ENCODE results near the gene CLDN24. TPM values are rescaled to one million over a fixed set of nuclear protein-coding genes. Genes with fewer than 3 reads are reported as not detected.

The CLDN24 gene
- total and polyA plus RNA-seq, 3 donors from 2014 or later: not detected

DNA sequence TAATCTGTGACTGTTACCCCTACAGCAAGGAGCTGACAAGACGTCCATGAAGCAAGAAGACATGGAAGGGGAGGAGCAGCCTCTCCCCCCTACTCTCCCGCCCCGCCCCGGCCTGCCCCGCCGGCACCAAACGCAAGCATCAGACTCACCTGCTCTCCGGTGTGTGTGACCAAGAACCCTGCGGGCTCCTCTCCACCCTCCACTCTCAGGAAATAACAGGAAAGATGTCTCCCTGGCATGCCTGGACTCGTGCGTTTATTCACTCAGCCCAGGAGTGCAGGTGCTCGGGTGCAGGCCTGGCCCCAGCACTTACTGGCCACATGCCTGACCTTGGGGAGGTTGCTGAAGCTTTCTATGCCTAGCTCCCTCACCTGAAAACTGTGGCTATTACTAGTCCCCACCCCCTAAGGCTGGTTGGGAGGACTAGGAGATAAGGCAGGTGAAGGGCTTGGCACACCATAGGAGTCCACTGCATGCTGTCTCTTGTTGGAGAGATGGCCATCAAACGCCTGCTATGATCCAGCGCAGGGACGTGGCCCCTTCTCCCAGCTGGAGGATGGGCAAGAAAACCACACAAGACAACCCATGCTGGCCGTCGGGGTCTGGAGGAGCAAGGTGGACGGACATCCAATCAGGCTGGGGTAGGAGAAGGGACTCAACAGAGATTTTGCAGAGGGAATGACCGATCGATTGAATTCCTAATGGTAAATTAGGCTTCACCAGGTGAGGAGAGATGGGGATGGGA is 34.9 kb upstream of the CLDN24 start:
- H3K4me3 ChIP-seq: no peak overlapping the region
- no peaks in the 10 kb centered on the region for H3K4me1 ChIP-seq
- no peak for DNase-seq
- H3K9me3 ChIP-seq: no peaks in the 10 kb centered on the region
- WGBS, 2 donors: 60 to 69% methylated on average over 8 to 20 of the region's 20 CpGs
- intact Hi-C loops (cut with DNase I; ENCODE audit: low total_unique reads): no loop called here
- TF ChIP-seq, protein P1, sequence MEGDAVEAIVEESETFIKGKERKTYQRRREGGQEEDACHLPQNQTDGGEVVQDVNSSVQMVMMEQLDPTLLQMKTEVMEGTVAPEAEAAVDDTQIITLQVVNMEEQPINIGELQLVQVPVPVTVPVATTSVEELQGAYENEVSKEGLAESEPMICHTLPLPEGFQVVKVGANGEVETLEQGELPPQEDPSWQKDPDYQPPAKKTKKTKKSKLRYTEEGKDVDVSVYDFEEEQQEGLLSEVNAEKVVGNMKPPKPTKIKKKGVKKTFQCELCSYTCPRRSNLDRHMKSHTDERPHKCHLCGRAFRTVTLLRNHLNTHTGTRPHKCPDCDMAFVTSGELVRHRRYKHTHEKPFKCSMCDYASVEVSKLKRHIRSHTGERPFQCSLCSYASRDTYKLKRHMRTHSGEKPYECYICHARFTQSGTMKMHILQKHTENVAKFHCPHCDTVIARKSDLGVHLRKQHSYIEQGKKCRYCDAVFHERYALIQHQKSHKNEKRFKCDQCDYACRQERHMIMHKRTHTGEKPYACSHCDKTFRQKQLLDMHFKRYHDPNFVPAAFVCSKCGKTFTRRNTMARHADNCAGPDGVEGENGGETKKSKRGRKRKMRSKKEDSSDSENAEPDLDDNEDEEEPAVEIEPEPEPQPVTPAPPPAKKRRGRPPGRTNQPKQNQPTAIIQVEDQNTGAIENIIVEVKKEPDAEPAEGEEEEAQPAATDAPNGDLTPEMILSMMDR (IDR thresholded peaks at IDR 0.05): no peak
- no peak for TF ChIP-seq POLR2A (IDR thresholded peaks at IDR 0.05)
- no peaks in the 10 kb centered on the region for H3K36me3 ChIP-seq (ENCODE audit: low read depth, missing control alignments)
- no peaks in the 10 kb centered on the region for H3K27me3 ChIP-seq
- H3K27ac ChIP-seq: no peak overlapping the region

DNA sequence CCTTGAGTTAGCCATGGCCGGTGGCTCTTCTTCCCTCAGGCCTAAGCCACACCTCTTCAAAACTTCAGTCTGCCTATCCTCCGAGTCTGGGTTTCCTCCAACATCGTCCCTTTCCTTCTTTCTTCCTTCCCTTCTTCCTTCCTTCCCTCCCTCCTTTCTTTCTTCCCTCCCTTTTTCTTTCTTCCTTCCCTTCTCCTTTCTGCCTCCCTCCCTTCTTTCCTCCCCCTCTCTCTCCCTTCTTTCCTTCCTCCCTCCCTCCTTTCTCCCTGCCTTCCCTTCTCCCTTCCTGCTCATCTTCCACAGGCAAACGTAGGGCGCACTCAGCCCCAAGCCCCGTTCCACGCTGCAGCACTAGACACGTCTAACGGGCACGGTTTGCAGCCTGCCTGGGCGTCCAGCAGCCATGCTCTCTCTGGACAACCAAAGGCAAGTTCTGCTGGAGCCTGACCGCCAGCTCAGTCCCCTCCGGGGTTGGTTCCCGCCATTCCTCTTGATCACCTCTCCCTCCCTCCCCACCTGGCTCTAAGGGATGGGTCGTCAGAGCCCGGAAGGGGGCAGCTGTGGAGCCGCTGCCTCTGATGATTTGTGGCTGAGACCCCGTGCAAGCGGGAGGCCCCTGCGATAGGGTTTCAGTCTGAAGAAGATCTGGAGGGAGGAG is 34.1 kb upstream of the CLDN24 start:
- Histone ChIP-seq H3K27ac (no peak overlapping the region), H3K4me1 (no peaks in the 10 kb centered on the region), H3K4me3 (no peak overlapping the region), H3K27me3 (no peaks in the 10 kb centered on the region), H3K36me3 (ENCODE audit: low read depth, missing control alignments) (no peaks in the 10 kb centered on the region), H3K9me3 (no peaks in the 10 kb centered on the region)
- no peak for DNase-seq
- TF ChIP-seq, protein P1 (IDR thresholded peaks at IDR 0.05): no peak
- no peak for TF ChIP-seq POLR2A (IDR thresholded peaks at IDR 0.05)
- WGBS, 2 donors: 63% methylated on average over 16 to 20 of the region's 20 CpGs
- intact Hi-C loops (cut with DNase I; ENCODE audit: low total_unique reads): no loop called here

DNA sequence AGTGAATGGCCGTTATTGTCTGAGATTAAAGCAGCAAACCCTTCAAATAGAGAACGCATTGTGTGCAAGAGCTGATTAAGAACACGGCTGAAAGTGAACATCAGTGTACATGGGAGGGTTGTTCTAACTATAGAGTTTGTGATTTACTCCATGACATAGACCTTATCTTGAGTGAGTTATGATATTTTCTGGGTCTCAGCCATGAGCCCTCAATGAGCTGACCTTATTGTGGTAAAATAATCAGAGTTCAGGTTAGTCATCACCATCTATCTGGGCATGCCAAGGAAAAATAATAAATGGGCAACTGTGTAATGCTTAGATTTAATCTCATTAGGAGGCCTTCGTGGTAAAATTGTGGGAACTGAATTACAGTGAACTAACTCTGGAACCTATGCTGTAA is 33.2 kb upstream of the CLDN24 start:
- no peaks in the 10 kb centered on the region for H3K36me3 ChIP-seq (ENCODE audit: low read depth, missing control alignments)
- no peak overlapping the region for H3K27ac ChIP-seq
- no peaks in the 10 kb centered on the region for H3K9me3 ChIP-seq
- DNase-seq: no peak
- TF ChIP-seq, protein P1 (IDR thresholded peaks at IDR 0.05): no peak
- TF ChIP-seq POLR2A (IDR thresholded peaks at IDR 0.05): no peak
- intact Hi-C loops (cut with DNase I; ENCODE audit: low total_unique reads): no loop called here
- H3K27me3 ChIP-seq: no peaks in the 10 kb centered on the region
- no peaks in the 10 kb centered on the region for H3K4me1 ChIP-seq
- 49 to 70% methylated on average over 4 of the region's 4 CpGs for WGBS, 2 donors
- H3K4me3 ChIP-seq: no peak overlapping the region

DNA sequence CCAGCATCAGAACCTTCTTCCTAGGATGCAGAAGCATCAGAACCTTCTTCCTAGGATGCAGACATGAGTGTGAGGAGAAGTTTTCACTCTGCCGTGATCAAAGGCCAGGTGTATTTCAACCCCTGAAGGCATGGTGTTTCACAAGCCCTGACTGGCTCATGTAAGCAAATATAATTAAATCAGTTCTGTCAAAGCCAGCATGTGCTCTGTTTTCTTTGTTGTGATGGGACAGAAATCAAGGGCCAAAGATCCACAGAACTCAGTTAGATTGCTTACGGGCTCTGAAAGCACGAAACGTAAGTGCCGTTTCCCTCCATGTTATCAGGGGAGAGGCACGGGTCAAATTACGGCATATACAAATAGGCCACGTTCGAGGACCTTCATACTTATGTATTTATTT is 32.0 kb upstream of the CLDN24 start:
- intact Hi-C loops (cut with DNase I; ENCODE audit: low total_unique reads): no loop called here
- 78 to 82% methylated on average over 9 of the region's 9 CpGs for WGBS, 2 donors
- no peak for DNase-seq
- Histone ChIP-seq H3K27me3 (no peaks in the 10 kb centered on the region), H3K9me3 (no peaks in the 10 kb centered on the region), H3K27ac (no peak overlapping the region), H3K36me3 (ENCODE audit: low read depth, missing control alignments) (no peaks in the 10 kb centered on the region), H3K4me3 (no peak overlapping the region), H3K4me1 (no peaks in the 10 kb centered on the region)
- TF ChIP-seq, protein P1 (IDR thresholded peaks at IDR 0.05): no peak
- TF ChIP-seq POLR2A (IDR thresholded peaks at IDR 0.05): no peak

Data from testis (tissue), 3 donors.